ENCODE results near the gene KMT2E. TPM values are rescaled to one million over a fixed set of nuclear protein-coding genes. Genes with fewer than 3 reads are reported as not detected.

KMT2E gene
- total RNA-seq, 1 donor from 2014 or later = 62.5 TPM

GRCh38 chr7:105036217-105037168, 22.5 kb downstream of the KMT2E start:
- no peak overlapping the region for H3K4me2 ChIP-seq (ENCODE audit: low read length)
- H3K4me3 ChIP-seq (ENCODE audit: insufficient read depth, low read depth, low read length) = no peak overlapping the region
- peaks cover under 1% of the 10 kb centered on the region for H3K36me3 ChIP-seq (ENCODE audit: insufficient read depth, low read length)
- peaks cover 88% of the 10 kb centered on the region for H4K20me1 ChIP-seq (ENCODE audit: insufficient read depth, low read length)
- FAIRE-seq (no peak), DNase-seq (ENCODE audit: low read depth) (no peak)
- Mint-ChIP-seq H3K36me3 (ENCODE audit: low read depth, unreplicated experiment) (peaks cover 4% of the 10 kb centered on the region), H3K27ac (ENCODE audit: unreplicated experiment) (no peak overlapping the region), H3K9me3 (ENCODE audit: unreplicated experiment) (no peaks in the 10 kb centered on the region), H3K4me3 (ENCODE audit: unreplicated experiment) (no peak overlapping the region), H3K27me3 (ENCODE audit: low read depth, unreplicated experiment) (no peaks in the 10 kb centered on the region), H3K4me1 (ENCODE audit: low read depth, unreplicated experiment) (peaks cover 6% of the 10 kb centered on the region)
- H3K9me3 ChIP-seq (ENCODE audit: insufficient read depth, low read depth, low read length) = no peaks in the 10 kb centered on the region
- no peak overlapping the region for H3K9ac ChIP-seq (ENCODE audit: low read length)
- H3K4me1 ChIP-seq (ENCODE audit: insufficient read depth, low read length) = no peaks in the 10 kb centered on the region
- no peak overlapping the region for H2AFZ ChIP-seq (ENCODE audit: low read depth, low read length)
- no peaks in the 10 kb centered on the region for H3K27me3 ChIP-seq (ENCODE audit: insufficient read depth, low read length)
- H3K79me2 ChIP-seq (ENCODE audit: insufficient read depth, low read length) = peaks cover 96% of the 10 kb centered on the region
- no peak overlapping the region for H3K27ac ChIP-seq (ENCODE audit: low read depth, low read length)
- TF ChIP-seq CTCF (IDR thresholded peaks at IDR 0.05; ENCODE audit: insufficient read depth, low read depth, low read length) = no peak
- no peak for TF ChIP-seq EZH2 (IDR thresholded peaks at IDR 0.05; ENCODE audit: insufficient read depth, low read length)

DNA sequence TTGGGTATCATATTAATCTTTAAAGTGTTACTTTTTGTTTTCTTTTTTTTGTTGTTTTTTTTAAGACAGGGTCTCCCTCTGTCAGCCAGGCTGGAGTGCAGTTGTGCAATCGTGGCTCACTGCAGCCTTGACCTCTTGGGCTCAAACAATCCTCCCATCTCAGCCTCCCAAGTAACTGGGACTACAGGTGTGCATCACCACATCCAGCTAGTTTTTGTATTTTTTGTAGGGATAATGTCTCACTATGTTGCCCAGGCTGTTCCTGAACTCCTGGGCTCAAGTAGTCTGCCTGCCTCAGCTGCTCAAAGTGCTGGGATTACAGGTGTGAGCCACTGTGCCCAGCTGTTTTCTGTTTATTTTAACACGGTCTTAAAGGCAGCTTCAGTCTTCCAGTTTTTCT, 23.3 kb downstream of the KMT2E start:
- Histone ChIP-seq H4K20me1 (ENCODE audit: insufficient read depth, low read length) (peaks cover 90% of the 10 kb centered on the region), H3K27ac (ENCODE audit: low read depth, low read length) (no peak overlapping the region), H3K36me3 (ENCODE audit: insufficient read depth, low read length) (peaks cover 3% of the 10 kb centered on the region), H3K27me3 (ENCODE audit: insufficient read depth, low read length) (no peaks in the 10 kb centered on the region), H3K79me2 (ENCODE audit: insufficient read depth, low read length) (peaks cover 96% of the 10 kb centered on the region), H3K4me1 (ENCODE audit: insufficient read depth, low read length) (no peaks in the 10 kb centered on the region), H3K4me3 (ENCODE audit: insufficient read depth, low read depth, low read length) (no peak overlapping the region), H3K9ac (ENCODE audit: low read length) (no peak overlapping the region), H3K9me3 (ENCODE audit: insufficient read depth, low read depth, low read length) (no peaks in the 10 kb centered on the region), H3K4me2 (ENCODE audit: low read length) (no peak overlapping the region), H2AFZ (ENCODE audit: low read depth, low read length) (no peak overlapping the region)
- TF ChIP-seq CTCF (IDR thresholded peaks at IDR 0.05; ENCODE audit: insufficient read depth, low read depth, low read length) = no peak
- no peak overlapping the region for H3K27ac Mint-ChIP-seq (ENCODE audit: unreplicated experiment)
- H3K4me3 Mint-ChIP-seq (ENCODE audit: unreplicated experiment) = no peak overlapping the region
- no peaks in the 10 kb centered on the region for H3K9me3 Mint-ChIP-seq (ENCODE audit: unreplicated experiment)
- no peaks in the 10 kb centered on the region for H3K27me3 Mint-ChIP-seq (ENCODE audit: low read depth, unreplicated experiment)
- DNase-seq (ENCODE audit: low read depth) (no peak), FAIRE-seq (no peak)
- H3K4me1 Mint-ChIP-seq (ENCODE audit: low read depth, unreplicated experiment) = peaks cover 6% of the 10 kb centered on the region
- H3K36me3 Mint-ChIP-seq (ENCODE audit: low read depth, unreplicated experiment) = peaks cover 4% of the 10 kb centered on the region
